Gastrocnemius medialis (tissue), 4 donors: ENCODE data around the gene CA6.

Source experiments
- CTCF ChIP-seq, 5 experiments: fragments of 450-650 bp in 3 of 5; fragments of 200-600 bp in 2 of 5; sonication (generic) in 2 of 5; IDR thresholded peaks in 4 of 5; conservative IDR thresholded peaks in 1 of 5; 1 replicate in 4 of 5; 2 replicates in 1 of 5; pipeline ENCODE4 v1.5.1; 2016 to 2019; ENCODE audit warnings: antibody characterized with exemption in 5 of 5, mild to moderate bottlenecking in 3 of 5, moderate library complexity in 3 of 5
- POLR2A ChIP-seq, 2 donors: fragments of 450-650 bp; IDR thresholded peaks; one replicate each; pipeline ENCODE4 v1.6.1; 2017; ENCODE audit warnings: antibody characterized with exemption in 2 of 2, mild to moderate bottlenecking in 2 of 2, moderate library complexity in 2 of 2

GRCh38 chr1:8950309-8950708 is 4.6 kb downstream of the CA6 start:
- no peak for TF ChIP-seq POLR2A (IDR thresholded peaks at IDR 0.05)
- no peak for TF ChIP-seq CTCF (IDR thresholded peaks at IDR 0.05 in 4 of 5, conservative IDR thresholded peaks at IDR 0.05 in 1 of 5)
